HEK293 (cell line): ENCODE results near the gene INSYN2A.

Experiments used
- CTCF ChIA-PET: fragments of 350-600 bp; formaldehyde crosslinking; extraction: SDS; loops from one replicate; lab custom pipeline; 2021; ENCODE audit warnings: antibody characterized with exemption; lab: Yijun Ruan, JAX
- POLR2A ChIA-PET: fragments of 300-600 bp; formaldehyde crosslinking; extraction: SDS; loops from one replicate; lab custom pipeline; 2020; ENCODE audit warnings: antibody characterized with exemption, inconsistent platforms; lab: Yijun Ruan, JAX
- H3K27ac ChIP-seq: fragments of 200-500 bp; sonication (Bioruptor generic); 2 replicates; pipeline ENCODE4 v1.5.1; 2014; ENCODE audit warnings: low read depth, low read length, control low read depth, inconsistent platforms; ENCODE audit errors: extremely low read depth
- H3K36me3 ChIP-seq, 2 experiments: fragments of 200-500 bp in 1 of 2; sonication (Bioruptor generic) in 1 of 2; 1 replicate in 1 of 2; 2 replicates in 1 of 2; pipeline ENCODE4 v1.5.1; 2014 to 2017; ENCODE audit warnings: inconsistent platforms in 2 of 2, low read length in 2 of 2; ENCODE audit not compliant: control insufficient read depth in 2 of 2, insufficient read depth in 1 of 2
- H3K4me1 ChIP-seq: fragments of 200-500 bp; sonication (Bioruptor generic); 2 replicates; pipeline ENCODE4 v1.5.1; 2014; ENCODE audit warnings: mild to moderate bottlenecking, low read length, inconsistent platforms; ENCODE audit not compliant: control insufficient read depth, insufficient read depth
- H3K4me3 ChIP-seq: 2 replicates; pipeline ENCODE4 v1.5.1; 2011; ENCODE audit warnings: low read depth, mild to moderate bottlenecking, control low read depth, low read length, moderate library complexity
- H3K9me3 ChIP-seq: fragments of 200-500 bp; sonication (Bioruptor generic); 2 replicates; pipeline ENCODE4 v1.5.1; 2014; ENCODE audit warnings: low read depth, low read length, inconsistent platforms; ENCODE audit not compliant: control insufficient read depth, insufficient read depth
- HIC1 ChIP-seq: fragments of 450-650 bp; formaldehyde crosslinking; IDR thresholded peaks from 2 replicates; pipeline ENCODE4 v1.5.1; 2016; ENCODE audit warnings: missing biosample characterization, missing genetic modification characterization
- KLF16 ChIP-seq: fragments of 450-650 bp; formaldehyde crosslinking; IDR thresholded peaks from 2 replicates; pipeline ENCODE4 v1.5.1; 2017; ENCODE audit warnings: missing biosample characterization, missing genetic modification characterization
- ZBTB10 ChIP-seq: fragments of 450-650 bp; formaldehyde crosslinking; IDR thresholded peaks from 2 replicates; pipeline ENCODE4 v1.5.1; 2016; ENCODE audit warnings: missing biosample characterization, missing genetic modification characterization
- ZBTB11 ChIP-seq: fragments of 450-650 bp; formaldehyde crosslinking; conservative IDR thresholded peaks from 2 replicates; pipeline ENCODE4 v1.5.1; 2016; ENCODE audit warnings: low read depth, missing biosample characterization, missing genetic modification characterization
- ZBTB8A ChIP-seq: fragments of 450-650 bp; formaldehyde crosslinking; IDR thresholded peaks from 2 replicates; pipeline ENCODE4 v1.5.1; 2016; ENCODE audit warnings: missing biosample characterization, missing genetic modification characterization
- ZNF148 ChIP-seq: fragments of 450-650 bp; formaldehyde crosslinking; IDR thresholded peaks from 2 replicates; pipeline ENCODE4 v1.5.0; 2017; ENCODE audit warnings: missing biosample characterization, missing genetic modification characterization, borderline replicate concordance
- ZNF223 ChIP-seq: fragments of 450-650 bp; formaldehyde crosslinking; IDR thresholded peaks from 2 replicates; pipeline ENCODE4 v1.5.1; 2016; ENCODE audit warnings: missing biosample characterization, missing genetic modification characterization
- ZNF26 ChIP-seq: fragments of 450-650 bp; formaldehyde crosslinking; IDR thresholded peaks from 2 replicates; pipeline ENCODE4 v1.5.1; 2016; ENCODE audit warnings: missing biosample characterization, missing genetic modification characterization
- ZNF292 ChIP-seq: fragments of 450-650 bp; formaldehyde crosslinking; IDR thresholded peaks from 2 replicates; pipeline ENCODE4 v1.5.1; 2016; ENCODE audit warnings: low read depth, missing biosample characterization, missing genetic modification characterization, borderline replicate concordance
- ZNF335 ChIP-seq: fragments of 450-650 bp; formaldehyde crosslinking; conservative IDR thresholded peaks from 2 replicates; pipeline ENCODE4 v1.5.1; 2016; ENCODE audit warnings: missing biosample characterization, missing genetic modification characterization
- ZNF362 ChIP-seq: fragments of 450-650 bp; formaldehyde crosslinking; IDR thresholded peaks from 2 replicates; pipeline ENCODE4 v1.5.1; 2016; ENCODE audit warnings: missing biosample characterization, missing genetic modification characterization
- ZNF530 ChIP-seq: fragments of 450-650 bp; formaldehyde crosslinking; IDR thresholded peaks from 2 replicates; pipeline ENCODE4 v1.5.1; 2016; ENCODE audit warnings: low read depth, missing biosample characterization, missing genetic modification characterization
- ZNF544 ChIP-seq: fragments of 450-650 bp; formaldehyde crosslinking; IDR thresholded peaks from 2 replicates; pipeline ENCODE4 v1.5.0; 2017; ENCODE audit warnings: missing biosample characterization, missing genetic modification characterization
- ZNF561 ChIP-seq: fragments of 450-650 bp; IDR thresholded peaks from 2 replicates; pipeline ENCODE4 v1.5.1; 2018; ENCODE audit warnings: missing biosample characterization, missing genetic modification characterization, borderline replicate concordance
- ZNF747 ChIP-seq: fragments of 450-650 bp; formaldehyde crosslinking; IDR thresholded peaks from 2 replicates; pipeline ENCODE4 v1.5.1; 2016; ENCODE audit warnings: missing biosample characterization, missing genetic modification characterization
- ZNF791 ChIP-seq: fragments of 450-650 bp; formaldehyde crosslinking; IDR thresholded peaks from 2 replicates; pipeline ENCODE4 v1.5.1; 2016; ENCODE audit warnings: missing biosample characterization, missing genetic modification characterization

The INSYN2A gene

GRCh38 chr10:127195571-127196281, 665 bp downstream of the INSYN2A start (continued):
- TF ChIP-seq ZBTB11 (tag by site-specific recombination) (peak; percentile 61; the same call in 1 of the 2 replicates), ZNF530 (no peak), ZBTB8A (peak; percentile 84), ZNF362 (no peak), ZNF223 (tag by site-specific recombination) (no peak), ZBTB10 (tag by site-specific recombination) (no peak), ZNF747 (tag by site-specific recombination) (no peak), ZNF544 (tag by site-specific recombination) (no peak), ZNF26 (tag by site-specific recombination) (no peak)

GRCh38 chr10:127195041-127195506, 1.3 kb downstream of the INSYN2A start:
- H3K4me3 ChIP-seq, result no peak overlapping the region

GRCh38 chr10:127194599-127194998, 1.8 kb downstream of the INSYN2A start:
- H3K9me3 ChIP-seq, result no peaks in the 10 kb centered on the region
- ChIA-PET CTCF (no interaction called here), POLR2A (no interaction called here)
- no peak overlapping the region for H3K4me3 ChIP-seq
- H3K36me3 ChIP-seq, result no peaks in the 10 kb centered on the region
- no peak overlapping the region for H3K27ac ChIP-seq
- 0 out of 2 replicates have a peak, but pooled peaks cover 3% of the 10 kb centered on the region for H3K4me1 ChIP-seq
- TF ChIP-seq ZNF292 (tag by site-specific recombination) (no peak), KLF16 (no peak), ZNF791 (tag by site-specific recombination) (no peak), HIC1 (tag by site-specific recombination) (no peak), ZNF223 (tag by site-specific recombination) (no peak), ZNF148 (tag by site-specific recombination) (no peak), ZNF26 (tag by site-specific recombination) (no peak), ZNF530 (no peak)

More at GRCh38 chr10:127195041-127195506, 1.3 kb downstream of the INSYN2A start:
- no peaks in the 10 kb centered on the region for H3K9me3 ChIP-seq
- 0 out of 2 replicates have a peak, but pooled peaks cover 3% of the 10 kb centered on the region for H3K4me1 ChIP-seq
- TF ChIP-seq ZNF335 (tag by site-specific recombination), result 0 out of 2 replicates have a peak, but pooled peaks have one; percentile 15
- no peak for TF ChIP-seq ZNF561 (tag by site-specific recombination)
- TF ChIP-seq, all 188 proteins: peak for 1
- no peaks in the 10 kb centered on the region for H3K36me3 ChIP-seq
- H3K27ac ChIP-seq, result no peak overlapping the region
- ChIA-PET POLR2A (interaction anchor here (0.7 kb wide), 1 partner anchor 60 kb away, joined by 5 read pairs; no protein-coding TSS in a partner anchor), CTCF (no interaction called here)
